Left lobe of liver (tissue), 1 donor: ENCODE measurements around the gene PTGR3. TPM values are rescaled to one million over a fixed set of nuclear protein-coding genes. Genes with fewer than 3 reads are reported as not detected.

Experiments used
- total RNA-seq: library from RNA; stranded (reverse); gene quantifications from one replicate; pipeline ENCODE4 v1.2.1, GENCODE V29; 2021
- donor health status: DM: no; HTN: yes; CAD: no.

PTGR3 gene
- total RNA-seq, 1 donor from 2014 or later = 25.4 TPM

Other genes with a start within 250 kb of the PTGR3 start
- 12.1 TPM for gene TSHZ1, start 1.7 kb upstream of the PTGR3 start, total RNA-seq
- gene SMIM21, start 218.6 kb upstream of the PTGR3 start, total RNA-seq = not detected